Activated CD8-positive, alpha-beta memory T cell treated with anti-CD3 and anti-CD28 coated beads for 48 hours (primary cell): ENCODE measurements around the gene ITGAL.

Source experiments
- DNase-seq, 3 experiments: peaks; one replicate each; pipeline ENCODE4 v3.0.0-alpha.2; 2020; ENCODE audit warnings: low read depth in 2 of 3, low spot score in 2 of 3

Gene ITGAL

DNA sequence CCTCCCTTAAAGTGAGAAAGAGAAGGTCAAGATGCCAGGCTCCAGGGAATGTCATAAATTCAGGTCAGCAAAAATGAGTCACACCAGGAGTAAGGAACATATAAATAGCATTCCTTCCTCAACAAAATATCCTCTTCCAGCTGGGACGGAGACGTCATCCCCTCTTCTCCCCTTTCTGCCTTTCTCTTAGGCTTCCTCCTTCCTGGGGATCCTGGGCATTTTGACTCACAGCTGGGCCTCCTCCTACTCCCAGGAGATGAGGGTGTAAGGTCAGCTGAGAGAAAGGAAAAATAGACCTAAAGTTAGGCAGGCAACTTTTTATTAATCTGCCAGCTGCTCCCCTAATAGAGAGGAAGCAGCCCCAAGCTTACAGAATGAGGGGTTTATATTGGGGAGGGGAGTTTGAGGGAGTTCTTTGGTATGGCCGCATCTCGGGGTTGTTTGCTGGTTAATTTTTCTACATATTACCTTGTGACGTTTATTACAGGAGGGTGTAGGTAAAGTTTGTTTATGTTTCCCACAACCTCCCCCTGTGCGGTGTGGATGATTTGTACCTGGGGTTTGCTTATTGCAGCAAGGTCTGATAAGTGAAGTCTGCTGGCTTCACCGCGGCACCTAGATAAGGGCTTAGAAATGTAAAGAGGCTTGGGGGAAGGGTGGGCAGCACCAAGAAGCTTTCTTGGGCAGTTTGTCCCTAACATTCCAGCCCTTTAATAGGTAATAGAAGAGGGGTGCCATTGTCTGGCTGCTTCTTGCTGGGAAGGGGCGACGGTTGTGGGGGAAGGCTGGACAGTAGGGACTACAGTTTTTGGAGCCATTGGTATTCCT lies 69.2 kb downstream of the ITGAL start:
- no peak for DNase-seq

DNA sequence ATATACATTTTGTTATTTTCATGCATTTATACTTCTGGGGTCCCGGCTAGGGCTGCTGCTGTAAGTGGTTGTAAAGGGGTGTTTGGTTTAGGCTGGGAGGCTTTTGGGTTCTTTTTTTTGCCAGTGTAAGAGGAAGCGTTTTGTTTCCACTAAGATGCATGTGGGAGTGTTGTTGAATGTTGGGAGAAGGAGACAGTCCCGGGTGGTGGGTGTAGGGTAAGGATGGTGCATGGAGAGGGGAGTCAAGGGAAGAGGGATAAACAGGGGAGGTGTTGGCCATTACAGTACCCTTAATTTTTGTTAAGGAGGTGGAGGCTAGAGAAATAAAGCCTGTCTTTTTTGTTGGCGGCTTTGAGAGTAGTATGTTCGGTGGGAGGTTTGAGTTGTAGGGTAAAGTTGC lies 70.5 kb downstream of the ITGAL start:
- DNase-seq: no peak

DNA sequence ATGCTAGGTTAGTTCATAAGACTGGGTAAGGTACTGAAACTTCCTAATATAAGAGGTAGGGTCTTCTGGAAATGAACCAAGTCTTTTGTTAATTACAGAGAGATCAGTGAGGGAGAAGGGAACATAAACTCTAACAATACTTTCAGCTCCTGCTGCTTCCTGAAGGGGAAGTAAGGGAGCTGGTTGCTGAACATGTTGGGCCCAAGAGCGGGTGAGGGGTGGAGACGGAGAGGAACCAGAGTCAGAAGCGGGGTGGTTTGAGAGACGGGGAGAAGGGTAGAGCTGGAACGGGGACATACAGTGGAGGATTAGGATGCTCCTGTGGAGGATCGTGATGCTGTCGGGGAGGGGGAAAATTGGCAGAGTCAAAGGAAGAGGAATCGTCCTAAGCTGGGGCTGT lies 73.6 kb downstream of the ITGAL start:
- no peak for DNase-seq

DNA sequence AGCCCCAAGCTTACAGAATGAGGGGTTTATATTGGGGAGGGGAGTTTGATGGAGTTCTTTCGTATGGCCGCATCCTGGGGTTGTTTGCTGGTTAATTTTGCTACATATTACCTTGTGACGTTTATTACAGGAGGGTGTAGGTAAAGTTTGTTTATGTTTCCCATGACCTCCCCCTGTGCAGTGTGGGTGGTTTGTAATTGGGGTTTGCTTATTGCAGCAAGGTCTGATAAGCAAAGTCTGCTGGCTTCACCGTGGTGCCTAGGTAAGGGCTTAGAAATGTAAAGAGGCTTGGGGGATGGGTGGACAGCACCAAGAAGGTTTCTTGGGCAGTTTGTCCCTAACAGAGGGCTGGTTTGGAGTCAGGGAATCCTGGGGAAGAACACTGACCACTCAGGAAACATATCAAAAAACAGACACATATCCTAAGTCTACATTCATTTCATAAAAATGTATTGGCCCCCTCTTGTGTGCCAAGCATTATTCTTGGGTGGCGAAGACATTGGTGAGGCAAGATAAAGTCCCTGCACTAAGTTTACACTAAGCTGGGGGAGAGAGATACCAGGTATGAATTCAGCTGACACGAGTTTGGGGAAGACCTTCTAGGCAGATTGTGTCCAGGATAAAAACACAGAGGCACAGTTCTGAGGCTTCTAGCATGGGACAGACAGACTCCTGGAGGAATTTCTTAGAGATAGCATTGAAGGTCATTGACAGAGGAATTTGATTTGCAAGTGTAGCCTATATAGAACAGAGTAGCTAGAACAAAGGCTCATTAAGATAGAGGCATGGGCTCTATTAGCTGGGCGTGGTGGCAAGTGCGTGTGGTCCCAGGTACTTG lies 76.1 kb downstream of the ITGAL start:
- no peak for DNase-seq

DNA sequence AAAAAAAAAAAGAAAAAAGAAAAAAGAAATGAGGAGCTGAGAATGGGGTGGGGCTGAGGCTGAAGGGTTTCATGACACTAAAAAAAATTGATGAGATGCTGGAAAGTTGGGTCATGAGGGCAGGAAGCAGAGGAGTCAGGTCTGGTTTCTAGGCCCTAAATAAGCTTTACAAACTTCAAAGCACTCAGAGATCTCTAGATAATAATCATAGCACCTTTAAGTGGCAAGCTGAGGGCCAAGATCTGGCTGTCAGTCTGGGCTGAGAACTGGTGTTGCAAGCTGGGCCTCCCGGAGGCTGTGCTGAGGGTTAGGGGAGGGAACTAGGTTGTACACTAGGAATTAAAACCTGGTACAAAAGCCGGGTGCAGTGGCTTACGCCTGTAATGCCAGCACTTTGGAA lies 79.2 kb downstream of the ITGAL start:
- no peak for DNase-seq

DNA sequence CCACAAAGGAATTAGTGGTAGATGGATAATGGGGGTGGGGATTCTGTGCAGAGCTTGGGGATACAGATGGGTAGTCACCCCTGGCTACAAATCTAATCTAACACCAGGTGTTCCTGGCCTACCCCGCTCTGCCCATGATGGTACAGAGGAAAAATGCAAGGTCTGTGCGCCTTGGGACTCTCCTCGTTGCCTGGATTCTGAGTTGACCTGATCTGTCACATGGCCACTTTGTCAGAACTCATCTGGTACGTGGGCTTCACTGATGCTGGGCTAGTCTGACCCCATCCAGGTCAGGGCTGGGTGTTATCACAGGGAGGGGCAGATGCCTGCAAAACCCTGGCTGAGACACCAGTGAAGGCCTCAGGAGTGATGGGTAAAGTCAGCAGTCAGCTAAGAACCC lies 80.4 kb downstream of the ITGAL start:
- no peak for DNase-seq

DNA sequence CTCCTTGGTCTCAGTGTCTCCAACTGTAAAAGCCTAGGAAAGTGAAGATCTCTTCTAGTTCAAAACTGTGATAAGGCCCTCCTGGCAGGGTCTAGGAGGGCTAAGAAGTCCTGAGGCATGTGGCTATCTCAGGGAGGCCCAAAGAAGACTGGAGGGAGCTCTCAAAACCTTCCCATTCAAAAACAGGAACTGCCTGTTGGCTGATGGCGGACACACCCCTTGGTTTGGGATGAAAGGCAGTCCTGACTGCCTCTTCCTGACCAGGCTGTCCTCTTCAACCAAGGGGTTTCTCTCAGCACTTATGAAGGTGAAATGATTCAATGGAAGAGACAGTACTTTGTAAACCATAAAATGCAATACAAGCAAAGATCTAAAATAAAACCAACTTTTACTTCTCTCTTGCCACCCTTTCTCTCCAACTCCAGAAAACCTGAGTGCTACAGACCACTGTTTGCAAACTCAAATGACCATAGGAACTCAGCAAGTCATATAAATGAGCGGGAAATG lies 80.9 kb downstream of the ITGAL start:
- no peak for DNase-seq

DNA sequence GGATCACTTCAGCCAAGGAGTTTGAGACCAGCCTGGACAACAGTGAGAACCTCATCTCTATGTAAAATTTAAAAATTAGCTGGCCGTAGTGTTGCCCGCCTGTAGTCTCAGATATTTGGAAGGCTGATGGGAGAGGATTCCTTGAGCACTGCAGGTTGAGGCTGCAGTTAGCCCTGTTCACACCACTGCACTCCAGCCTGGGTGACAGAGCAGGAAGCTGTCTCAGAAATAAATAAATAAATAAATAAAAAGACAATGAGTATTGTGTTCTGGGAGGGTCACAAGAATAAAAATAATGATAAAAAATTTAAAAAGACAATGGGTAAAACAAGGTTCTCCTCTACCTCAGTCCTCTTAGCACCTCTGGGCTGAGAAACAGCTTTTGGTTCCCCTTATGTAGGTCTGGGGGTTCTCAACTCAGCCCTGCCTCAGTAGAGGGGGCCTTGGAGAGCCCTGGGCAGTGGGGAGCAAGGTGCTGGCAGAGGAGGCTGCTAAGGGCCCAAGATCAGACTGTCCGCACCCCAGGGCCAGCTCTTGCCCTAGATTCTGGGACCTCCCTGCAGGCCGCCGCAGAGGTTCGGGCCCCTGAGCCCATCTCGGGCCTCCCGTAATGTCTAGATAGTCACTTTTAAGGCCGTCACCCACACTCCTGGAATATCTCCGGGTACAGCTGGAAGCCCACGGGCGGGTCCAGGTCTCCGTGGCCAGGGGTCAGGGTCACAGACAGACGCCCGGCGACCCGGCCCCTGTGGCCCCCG lies 82.2 kb downstream of the ITGAL start:
- DNase-seq: no peak

DNA sequence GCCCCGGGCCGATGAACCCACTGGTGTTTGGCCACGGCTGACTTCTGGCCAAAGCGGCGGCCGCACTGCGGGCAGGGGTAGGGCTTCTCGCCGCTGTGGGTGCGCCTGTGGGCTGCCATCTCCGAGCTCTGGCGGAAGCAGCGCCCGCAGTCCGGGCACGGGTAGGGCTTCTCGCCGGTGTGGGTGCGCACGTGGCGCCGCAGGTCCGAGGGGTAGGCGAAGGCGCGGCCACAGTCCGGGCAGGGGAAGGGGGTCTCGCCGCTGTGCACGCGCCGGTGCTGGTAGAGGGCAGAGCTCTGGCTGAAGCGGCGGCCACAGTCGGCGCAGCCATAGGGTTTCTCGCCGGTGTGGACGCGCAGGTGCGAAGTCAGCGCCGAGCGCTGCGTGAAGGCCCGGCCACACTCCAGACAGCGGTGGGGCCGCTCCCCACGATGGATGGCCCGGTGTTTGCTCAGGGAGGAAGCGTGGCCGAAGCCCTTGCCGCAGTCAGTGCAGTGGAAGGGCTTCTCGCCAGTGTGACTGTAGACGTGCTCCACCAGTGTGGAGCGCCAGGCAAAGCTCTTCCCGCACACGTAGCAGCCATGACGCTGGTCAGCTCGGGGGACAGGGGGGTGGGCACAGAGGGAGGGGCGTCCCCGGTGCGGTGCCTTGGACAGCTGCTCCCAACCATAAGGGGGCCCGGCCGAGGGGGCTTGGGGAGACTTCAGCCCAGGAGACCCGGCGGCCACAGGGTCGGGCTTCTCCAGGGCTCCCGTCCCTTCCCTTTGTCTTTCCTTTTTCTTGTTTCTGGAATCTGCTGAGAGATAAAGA lies 83.0 kb downstream of the ITGAL start:
- DNase-seq: no peak

DNA sequence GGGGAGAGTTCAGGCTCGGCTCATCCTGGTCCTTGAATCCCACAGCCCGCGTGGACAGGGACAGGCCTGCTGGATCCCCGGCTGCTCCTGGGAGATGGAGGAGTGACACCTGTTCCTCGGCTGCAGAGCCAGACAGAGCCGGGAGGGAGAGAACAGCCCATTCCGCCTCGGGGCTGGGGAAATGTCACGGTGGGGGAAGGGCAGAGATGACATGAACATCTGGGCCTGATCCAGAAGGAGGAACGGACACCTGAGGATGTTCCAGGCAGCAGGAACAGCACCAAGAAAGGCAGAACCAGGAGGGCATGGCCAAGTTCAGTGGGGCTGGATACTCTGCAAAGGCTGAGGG lies 83.6 kb downstream of the ITGAL start:
- no peak for DNase-seq

DNA sequence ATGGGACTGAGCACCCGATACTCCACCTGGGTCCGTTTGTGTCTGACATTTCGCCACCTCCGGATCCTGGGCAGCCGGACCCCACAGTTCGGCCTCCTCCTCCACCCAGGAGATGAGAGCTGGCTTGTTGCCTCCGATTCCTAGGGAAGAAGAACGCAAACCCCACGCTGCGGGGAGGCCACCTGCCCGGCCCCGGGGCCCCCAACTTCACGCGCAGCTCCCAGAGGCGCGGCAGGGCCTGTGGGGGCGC lies 85.1 kb downstream of the ITGAL start:
- DNase-seq: no peak

DNA sequence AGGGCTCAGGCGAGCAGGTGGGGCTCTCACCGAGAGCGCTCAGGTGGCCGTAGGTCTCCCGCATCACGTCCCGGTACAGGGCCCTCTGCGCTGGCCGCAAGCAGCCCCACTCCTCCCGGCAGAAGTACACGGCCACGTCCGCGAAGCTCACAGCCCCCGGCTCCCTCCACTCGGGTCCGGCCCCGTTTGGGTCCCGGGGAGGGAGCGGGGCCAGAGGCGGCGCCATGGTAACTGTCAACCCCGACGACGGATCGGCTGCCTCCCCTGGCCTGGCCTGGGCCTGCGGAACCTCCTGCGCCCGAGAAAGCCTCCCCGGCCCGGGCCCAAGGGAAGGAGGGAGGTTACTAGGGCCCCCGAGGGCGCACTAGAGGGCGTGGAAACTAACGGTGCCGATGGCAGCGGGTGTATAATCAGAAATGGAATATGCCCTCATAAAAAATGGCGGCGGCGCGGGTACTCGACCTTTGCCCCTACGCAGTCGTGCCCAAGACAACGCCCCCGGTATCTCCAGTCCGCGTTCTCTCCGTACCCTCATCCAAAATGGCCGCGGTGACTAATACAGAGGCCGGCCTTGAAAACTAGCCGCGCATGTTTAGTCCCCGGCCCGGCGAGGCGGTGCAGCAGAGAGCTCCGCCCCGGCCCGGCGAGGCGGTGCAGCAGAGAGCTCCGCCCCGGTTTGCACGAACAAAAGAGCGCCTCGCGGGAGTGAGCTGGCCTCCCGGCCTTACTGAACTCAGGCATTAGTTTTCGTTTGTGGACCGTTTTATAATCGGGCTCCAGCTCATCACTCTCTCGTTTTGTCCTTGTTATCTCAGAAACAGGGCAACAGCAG lies 85.6 kb downstream of the ITGAL start, which contains the start of gene ZNF764:
Gene ZNF764, minus strand, starts transcription at position 418 of the 832 bp plus-strand sequence. Its CDS starts 192 bp downstream, at position 226.
- peak; percentile 76 to 96 (median 88) for DNase-seq

DNA sequence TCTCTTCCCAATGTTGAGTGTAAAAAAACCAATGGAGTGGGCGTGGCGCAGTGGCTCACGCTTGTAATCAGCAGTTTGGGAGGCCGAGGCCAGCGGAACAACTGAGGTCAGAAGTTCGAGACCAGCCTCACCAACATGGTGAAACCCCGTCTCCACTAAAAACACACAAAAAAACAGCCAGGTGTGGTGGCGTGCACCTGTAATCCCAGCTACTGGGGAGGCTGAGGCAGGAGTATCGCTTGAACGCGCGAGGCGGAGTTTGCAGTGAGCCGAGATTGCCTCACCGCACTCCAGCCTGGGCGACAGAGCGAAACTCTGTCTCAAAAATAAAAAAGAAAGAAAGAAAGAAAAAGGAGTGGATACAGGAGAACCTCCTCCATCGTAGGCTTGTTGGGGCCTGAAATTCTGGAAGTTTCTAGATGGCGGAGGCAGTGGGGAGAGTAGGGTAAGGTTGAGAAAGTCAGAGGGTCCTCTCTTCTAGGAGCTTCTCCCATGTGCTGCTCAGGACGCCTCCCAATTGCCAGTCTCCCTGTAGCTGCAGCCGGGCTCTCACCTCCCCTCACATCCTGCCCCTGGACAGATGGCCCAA lies 86.3 kb downstream of the ITGAL start:
- DNase-seq: no peak

DNA sequence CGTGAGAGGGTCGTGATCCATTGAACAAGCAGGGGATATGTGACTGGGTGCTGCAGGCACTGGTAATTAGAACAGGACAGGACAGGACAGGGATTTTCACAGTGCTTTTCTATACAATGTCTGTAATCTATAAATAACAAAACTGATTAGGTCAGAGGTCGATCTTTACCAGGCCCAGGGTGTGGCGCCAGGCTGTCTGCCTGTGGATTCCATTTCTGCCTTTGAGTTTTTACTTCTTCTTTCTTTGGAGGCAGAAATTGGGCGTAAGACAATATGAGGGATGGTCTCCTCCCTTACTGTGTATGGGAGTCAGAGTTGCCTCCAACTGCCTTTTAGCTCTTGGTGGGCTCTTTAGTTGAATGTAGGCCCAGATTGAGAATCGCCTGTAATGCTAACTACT lies 87.1 kb downstream of the ITGAL start:
- DNase-seq: no peak

DNA sequence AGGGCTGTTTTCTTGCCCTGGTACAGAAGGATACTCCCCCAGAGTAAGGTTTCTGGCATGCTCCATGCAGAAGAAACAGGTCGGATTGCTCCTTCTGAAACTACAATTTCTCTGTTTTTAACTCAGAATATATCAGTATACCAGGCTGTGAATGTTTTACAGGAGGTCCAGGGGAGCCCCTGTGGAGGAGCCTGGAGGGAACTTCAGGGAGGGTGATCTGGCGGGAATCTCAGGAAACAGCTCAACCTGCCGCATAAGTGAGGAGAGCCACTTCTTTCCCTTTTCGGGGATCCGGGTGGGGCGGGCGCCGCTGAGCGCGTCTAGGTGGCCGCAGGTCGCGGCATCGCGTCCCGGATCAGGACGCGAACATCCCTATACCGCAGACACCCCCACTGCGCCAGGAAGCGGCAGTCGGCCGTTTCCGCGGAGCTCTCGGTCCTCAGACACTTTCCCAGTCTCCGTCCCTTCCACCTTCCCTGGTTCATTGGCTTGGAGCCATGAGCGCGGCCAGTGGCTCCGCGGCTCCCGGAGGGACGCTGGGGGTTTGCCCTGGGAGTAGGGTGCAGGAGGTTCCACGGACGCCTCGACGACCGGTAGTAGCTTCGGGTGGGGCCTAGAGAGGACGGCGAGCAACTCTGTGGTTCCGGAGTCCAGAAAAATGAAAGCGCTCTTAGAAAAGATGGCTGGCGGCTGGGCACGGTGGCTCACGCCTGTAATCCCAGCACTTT lies 88.7 kb downstream of the ITGAL start:
- no peak for DNase-seq

DNA sequence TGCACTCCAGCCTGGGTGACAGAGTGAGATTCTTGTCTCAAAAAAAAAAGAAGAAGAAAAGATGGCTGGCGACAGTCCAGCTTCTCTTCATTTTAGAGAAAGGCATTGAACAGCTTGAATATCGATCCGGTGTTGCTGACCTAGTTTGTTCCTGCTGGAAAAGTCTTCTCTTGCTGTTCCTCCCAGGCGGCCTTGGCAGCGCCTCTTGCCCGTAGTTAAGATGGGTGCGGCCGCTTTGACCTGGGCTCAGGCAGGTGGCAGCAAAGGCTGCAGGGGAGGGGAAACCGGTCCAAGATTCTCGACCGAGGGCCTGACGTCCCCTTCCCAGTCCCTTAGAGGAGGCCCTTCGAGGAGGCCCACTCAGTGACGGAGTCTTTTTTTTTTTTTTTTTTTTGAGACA lies 89.5 kb downstream of the ITGAL start:
- DNase-seq: no peak

DNA sequence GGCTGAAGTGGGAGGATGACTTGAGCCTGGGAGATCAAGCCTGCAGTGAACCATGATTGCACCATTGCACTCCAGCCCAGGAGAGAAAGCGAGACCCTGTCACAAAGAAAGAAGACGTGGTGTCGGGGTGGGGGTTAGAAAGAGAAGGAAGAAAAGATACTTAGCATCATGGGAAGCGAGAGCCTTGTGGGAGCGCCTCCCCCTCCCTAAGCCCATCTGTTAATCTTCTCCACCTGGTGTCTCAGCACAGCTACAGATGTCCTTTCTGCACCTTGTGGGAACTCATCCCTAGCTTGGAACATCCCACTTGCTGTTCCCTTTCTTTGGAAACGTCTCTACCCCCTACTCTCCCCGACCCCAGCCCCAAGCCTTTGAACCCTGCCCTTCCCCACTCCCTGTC lies 93.0 kb downstream of the ITGAL start:
- no peak for DNase-seq

DNA sequence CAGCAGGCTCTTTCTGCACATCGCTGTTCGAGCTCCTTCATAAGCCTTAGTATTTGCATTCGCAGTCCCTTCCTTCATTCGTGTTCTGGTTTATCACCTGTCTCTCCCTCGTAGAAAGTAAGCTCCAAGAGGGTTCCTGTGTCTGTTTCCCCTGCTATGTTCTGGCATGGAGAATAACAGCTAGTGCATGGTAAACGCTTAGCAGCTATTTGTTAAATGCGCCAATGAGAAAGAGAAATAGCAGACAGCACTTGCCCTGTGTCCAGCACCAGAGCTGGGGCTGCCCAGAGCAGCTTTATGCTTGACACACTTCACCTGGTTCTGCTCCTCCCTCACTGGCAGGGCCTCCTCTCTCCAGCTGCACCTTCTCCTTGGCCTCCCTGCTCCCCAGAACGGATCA lies 93.4 kb downstream of the ITGAL start:
- DNase-seq: no peak

DNA sequence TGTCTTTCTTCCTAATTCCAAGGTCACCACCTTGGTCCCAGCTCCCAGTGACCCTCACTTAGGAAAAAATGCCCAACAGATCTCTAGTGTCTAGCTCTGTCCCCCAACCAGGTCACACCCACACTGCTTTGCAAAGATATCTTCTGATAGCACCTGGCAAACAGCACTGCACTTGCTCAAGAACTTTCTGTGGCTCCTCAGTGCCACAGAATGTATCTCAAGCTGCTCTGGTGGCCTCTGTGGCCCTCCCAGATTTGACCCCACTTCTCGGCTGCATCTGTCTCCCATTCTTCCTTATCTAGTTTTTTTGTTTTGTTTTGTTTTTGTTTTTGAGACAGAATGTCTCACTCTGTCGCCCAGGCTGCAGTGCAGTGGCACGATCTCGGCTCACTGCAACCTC lies 94.0 kb downstream of the ITGAL start:
- DNase-seq: no peak
